H1 (cell line): Measurements from ENCODE around the gene PRKCA. TPM values are rescaled to one million over a fixed set of nuclear protein-coding genes. Genes with fewer than 3 reads are reported as not detected.

Experiments used
- CTCF ChIA-PET: fragments of 300-600 bp; sonication (Branson Sonifier 250); formaldehyde crosslinking; loops from one replicate; lab custom pipeline; 2021; ENCODE audit not compliant: partially characterized antibody; lab: Charles Lee
- POLR2A ChIA-PET: fragments of 300-600 bp; sonication (Branson Sonifier 250); formaldehyde crosslinking; loops from one replicate; lab custom pipeline; 2021; ENCODE audit warnings: inconsistent platforms; ENCODE audit not compliant: partially characterized antibody; lab: Charles Lee
- DNase-seq, 2 experiments: peaks; one replicate each; pipeline versions ENCODE4 v3.0.0 to v3.0.0-alpha.2; 2010 to 2022; ENCODE audit warnings: low spot score in 2 of 2, low read depth in 1 of 2, mixed read lengths in 1 of 2
- FAIRE-seq: peaks from 2 replicates; lab custom pipeline; 2011; peaks lifted over from hg19 to GRCh38; lab: Jason Lieb, UNC
- H2AFZ ChIP-seq: 2 replicates; pipeline ENCODE4 v1.8.1; 2012; ENCODE audit warnings: low read length, inconsistent platforms
- H2AK5ac ChIP-seq: 2 replicates; pipeline ENCODE4 v1.6.1; 2013; ENCODE audit warnings: low read depth, low read length
- H2BK120ac ChIP-seq: replicated peaks from 2 replicates; pipeline ENCODE3; 2013; ENCODE audit warnings: low read depth, low read length, inconsistent platforms
- H2BK12ac ChIP-seq: 2 replicates; pipeline ENCODE4 v1.6.1; 2013; ENCODE audit warnings: low read depth, low read length
- H2BK15ac ChIP-seq: 2 replicates; pipeline ENCODE4 v1.6.1; 2013; ENCODE audit warnings: low read length
- H2BK20ac ChIP-seq: 2 replicates; pipeline ENCODE4 v1.6.1; 2013; ENCODE audit warnings: low read length
- H2BK5ac ChIP-seq: 2 replicates; pipeline ENCODE4 v1.6.1; 2013; ENCODE audit warnings: low read depth, low read length
- H3K14ac ChIP-seq: 2 replicates; pipeline ENCODE4 v1.6.1; 2013; ENCODE audit warnings: inconsistent platforms; ENCODE audit not compliant: insufficient read length
- H3K18ac ChIP-seq: 2 replicates; pipeline ENCODE4 v1.6.1; 2013; ENCODE audit warnings: low read length; ENCODE audit errors: extremely low read depth
- H3K23ac ChIP-seq: 2 replicates; pipeline ENCODE4 v1.6.1; 2013; ENCODE audit warnings: inconsistent platforms; ENCODE audit not compliant: insufficient read length
- H3K23me2 ChIP-seq: 2 replicates; pipeline ENCODE4 v1.6.1; 2013; ENCODE audit warnings: low read depth, low read length
- H3K27ac ChIP-seq: 2 replicates; pipeline ENCODE4 v1.6.1; 2011; ENCODE audit warnings: low read depth, low read length, inconsistent platforms
- H3K27me3 ChIP-seq, 4 experiments: replicated peaks in 1 of 4; 1 replicate in 1 of 4; 2 replicates in 3 of 4; pipeline versions ENCODE4 v1.6.1 to v1.8.1; 2011 to 2013; ENCODE audit warnings: low read length in 3 of 4, mild to moderate bottlenecking in 3 of 4, inconsistent platforms in 2 of 4, mixed read lengths in 2 of 4, moderate library complexity in 1 of 4; ENCODE audit not compliant: control insufficient read depth in 3 of 4, insufficient read depth in 3 of 4; ENCODE audit errors: extremely low read depth in 1 of 4
- H3K36me3 ChIP-seq, 4 experiments: 2 replicates each; pipeline versions ENCODE4 v1.6.1 to v1.8.1; 2011 to 2013; ENCODE audit warnings: mild to moderate bottlenecking in 4 of 4, low read length in 3 of 4, moderate library complexity in 2 of 4, control low read depth in 1 of 4, inconsistent platforms in 1 of 4; ENCODE audit not compliant: insufficient read depth in 4 of 4, control insufficient read depth in 2 of 4
- H3K4ac ChIP-seq: replicated peaks from 2 replicates; pipeline ENCODE3; 2013; ENCODE audit warnings: low read length, low read depth, mixed read lengths, inconsistent platforms; ENCODE audit not compliant: insufficient read length
- H3K4me1 ChIP-seq, 4 experiments: replicated peaks in 1 of 4; 1 replicate in 1 of 4; 2 replicates in 3 of 4; pipeline versions ENCODE4 v1.6.1 to v1.8.1; 2011 to 2013; ENCODE audit warnings: low read length in 3 of 4, inconsistent platforms in 2 of 4, mixed read lengths in 1 of 4; ENCODE audit not compliant: insufficient read depth in 4 of 4, control insufficient read depth in 3 of 4
- H3K4me2 ChIP-seq, 2 experiments: 2 replicates each; pipeline versions ENCODE4 v1.6.1 to v1.8.1; 2011 to 2013; ENCODE audit warnings: low read depth in 2 of 2, low read length in 2 of 2, control low read depth in 1 of 2, inconsistent platforms in 1 of 2, mild to moderate bottlenecking in 1 of 2; ENCODE audit not compliant: insufficient read depth in 1 of 2
- H3K4me3 ChIP-seq, 4 experiments: fragments of 200-600, 300-600 bp in 1 of 4; sonication (generic), shearing (Covaris generic), sonication (Bioruptor Twin) in 1 of 4; 2 replicates each; pipeline versions ENCODE4 v1.5.1 to v1.8.1; 2011 to 2016; ENCODE audit warnings: low read length in 4 of 4, low read depth in 3 of 4, control low read depth in 2 of 4, inconsistent platforms in 2 of 4, mild to moderate bottlenecking in 2 of 4, mixed read lengths in 1 of 4, moderate library complexity in 1 of 4; ENCODE audit not compliant: insufficient read depth in 2 of 4; ENCODE audit errors: extremely low read depth in 1 of 4
- H3K56ac ChIP-seq: replicated peaks from 2 replicates; pipeline ENCODE3; 2013; ENCODE audit warnings: low read depth, mild to moderate bottlenecking, mixed read lengths, low read length, inconsistent platforms; ENCODE audit not compliant: insufficient read length
- H3K79me1 ChIP-seq: 2 replicates; pipeline ENCODE4 v1.6.1; 2013; ENCODE audit warnings: low read depth, low read length, control low read depth
- H3K79me2 ChIP-seq, 2 experiments: 2 replicates each; pipeline versions ENCODE4 v1.6.1 to v1.8.1; 2012 to 2013; ENCODE audit warnings: low read length in 2 of 2, mild to moderate bottlenecking in 2 of 2, inconsistent platforms in 1 of 2; ENCODE audit not compliant: insufficient read depth in 2 of 2, control insufficient read depth in 1 of 2
- H3K9ac ChIP-seq, 4 experiments: replicated peaks in 1 of 4; 1 replicate in 1 of 4; 2 replicates in 3 of 4; pipeline versions ENCODE4 v1.6.1 to v1.8.1; 2011 to 2013; ENCODE audit warnings: low read depth in 3 of 4, low read length in 3 of 4, control low read depth in 2 of 4, mild to moderate bottlenecking in 2 of 4, moderate library complexity in 2 of 4, inconsistent platforms in 1 of 4; ENCODE audit errors: extremely low read depth in 1 of 4
- H3K9me3 ChIP-seq, 2 experiments: 2 replicates each; pipeline versions ENCODE4 v1.6.1 to v1.8.1; 2012 to 2013; ENCODE audit warnings: mild to moderate bottlenecking in 2 of 2, moderate library complexity in 2 of 2, control low read depth in 1 of 2, inconsistent platforms in 1 of 2, low read depth in 1 of 2, low read length in 1 of 2, mixed read lengths in 1 of 2; ENCODE audit not compliant: insufficient read depth in 2 of 2
- H4K20me1 ChIP-seq, 2 experiments: replicated peaks in 1 of 2; 2 replicates each; pipeline versions ENCODE3 to v1.8.1; 2011 to 2013; ENCODE audit warnings: inconsistent platforms in 2 of 2, low read length in 2 of 2, mild to moderate bottlenecking in 1 of 2; ENCODE audit not compliant: insufficient read depth in 2 of 2, control insufficient read depth in 1 of 2
- H4K5ac ChIP-seq: 2 replicates; pipeline ENCODE4 v1.6.1; 2013; ENCODE audit warnings: low read length, low read depth, mixed read lengths, inconsistent platforms; ENCODE audit not compliant: insufficient read length
- H4K8ac ChIP-seq: 2 replicates; pipeline ENCODE4 v1.8.0; 2013; ENCODE audit warnings: mild to moderate bottlenecking, moderate library complexity, low read length, inconsistent platforms; ENCODE audit not compliant: insufficient read depth; ENCODE audit errors: extremely low read depth
- H4K91ac ChIP-seq: replicated peaks from 2 replicates; pipeline ENCODE3; 2013; ENCODE audit warnings: low read length, mixed read lengths, inconsistent platforms; ENCODE audit not compliant: insufficient read length
- RXRA ChIP-seq: IDR thresholded peaks from 2 replicates; pipeline ENCODE4 v1.6.1; 2011; ENCODE audit warnings: low read depth, mild to moderate bottlenecking, low read length, moderate library complexity; ENCODE audit not compliant: insufficient read depth
- WGBS, 2 experiments: shearing (Covaris generic) in 1 of 2; methylation state at CpG; one replicate each; pipeline versions ENCODE4 v1.1.6 to v1.1.7; 2013 to 2015; ENCODE audit warnings: low lambda C conversion rate in 2 of 2, mixed read lengths in 2 of 2, inconsistent platforms in 1 of 2, low coverage in 1 of 2, missing lambda C conversion rate in 1 of 2; ENCODE audit not compliant: insufficient replicate concordance in 2 of 2, insufficient coverage in 1 of 2, insufficient read length in 1 of 2; ENCODE audit errors: extremely low coverage in 1 of 2, missing lambda C conversion rate in 1 of 2; 5-methylcytosine and 5-hydroxymethylcytosine counted together
- polyA plus RNA-seq, 7 experiments: library from polyadenylated mRNA; depleted of rRNA in 3 of 7; stranded (reverse) in 5 of 7; unstranded in 2 of 7; fragments of >200 nt in 5 of 7; fragments of 200-250 nt in 2 of 7; gene quantifications; 1 replicate in 5 of 7; 2 replicates in 1 of 7; 4 replicates in 1 of 7; pipeline versions ENCODE4 v1.2.1 to v1.2.3, GENCODE V29; 2011 to 2013; ENCODE audit warnings: missing spikeins in 2 of 7, mixed read lengths in 2 of 7
- total RNA-seq: library from RNA; stranded (reverse); fragmentation: NEBNext Ultra II Directional; extraction: Animal tissue kit (Norgen Biotek cat#: 25700); gene quantifications from 2 replicates; pipeline ENCODE4 v1.2.1, GENCODE V29; 2021

PRKCA gene
- total and polyA plus RNA-seq, 2 of the 8 experiments (the other 6 are each of a cell fraction or from before 2014, with no cell fraction given): 5.8 to 17.8 TPM

GRCh38 chr17:66555605-66556004, 253.2 kb downstream of the PRKCA start:
- Histone ChIP-seq H4K8ac (no peak overlapping the region), H3K9ac (no peak overlapping the region), H3K23me2 (no peaks in the 10 kb centered on the region), H3K23ac (no peak overlapping the region), H3K79me1 (no peaks in the 10 kb centered on the region; the same call in 1 of the 2 replicates), H3K4me3 (no peak overlapping the region), H3K56ac (no peak overlapping the region), H2AFZ (no peak overlapping the region), H2BK15ac (no peak overlapping the region), H3K27ac (no peak overlapping the region), H3K79me2 (no peaks in the 10 kb centered on the region; a peak in 1 of 4 replicates), H3K36me3 (no peaks in the 10 kb centered on the region), H2AK5ac (no peak overlapping the region), H3K4ac (no peak overlapping the region), H3K18ac (no peak overlapping the region), H2BK120ac (no peak overlapping the region), H2BK5ac (no peak overlapping the region), H2BK20ac (no peak overlapping the region), H4K20me1 (no peaks in the 10 kb centered on the region), H3K27me3 (no peaks in the 10 kb centered on the region), H3K9me3 (peaks cover 0 to under 1% of the 10 kb centered on the region in 2 experiments; a peak in 1 of 4 replicates), H2BK12ac (no peak overlapping the region), H4K91ac (no peak overlapping the region), H3K4me1 (peaks cover 0 to 3% (median 1%) of the 10 kb centered on the region in 4 experiments; a peak in 3 of 7 replicates), H4K5ac (no peak overlapping the region), H3K14ac (no peak overlapping the region), H3K4me2 (no peak overlapping the region)
- no peak for DNase-seq
- ChIA-PET CTCF (no interaction called here), POLR2A (no interaction called here)
- no peak for FAIRE-seq
- WGBS, 2 experiments: 86% methylated on average over 2 of the region's 2 CpGs; no CpG with 5 or more reads in 1 of the 2 experiments
- no peak for TF ChIP-seq RXRA
